Measurements from ENCODE around the gene CNOT9.

The CNOT9 gene

GRCh38 chr2:218623366-218623705 lies 54.7 kb downstream of the CNOT9 start:
- 80% methylated on average over 3 of the region's 3 CpGs for WGBS
- Histone ChIP-seq H2BK12ac (ENCODE audit: low read length in 2 of 2) (no peak overlapping the region), H2BK5ac (ENCODE audit: low read depth, low read length, poor library complexity, severe bottlenecking) (no peak overlapping the region), H4K8ac (ENCODE audit: low read length) (no peak overlapping the region), H3K27ac (ENCODE audit: low read length, poor library complexity, severe bottlenecking) (no peak overlapping the region), H3K4me3 (ENCODE audit: insufficient read depth in 1 of 2, low read depth in 1 of 2, low read length in 2 of 2) (no peak overlapping the region), H3K4me1 (ENCODE audit: control insufficient read depth, insufficient read depth, low read depth, low read length) (no peaks in the 10 kb centered on the region), H3K9me3 (ENCODE audit: control insufficient read depth, low read length) (no peaks in the 10 kb centered on the region), H2AK5ac (ENCODE audit: low read length, severe bottlenecking) (no peak overlapping the region), H2BK15ac (ENCODE audit: low read depth, poor library complexity, severe bottlenecking) (no peak overlapping the region), H3K79me1 (replicated peaks; ENCODE audit: low read length, poor library complexity, severe bottlenecking) (no peaks in the 10 kb centered on the region), H3K36me3 (ENCODE audit: control insufficient read depth in 1 of 2, insufficient read depth in 2 of 2, low read depth in 1 of 2, low read length in 2 of 2) (peaks cover 11 to 28% of the 10 kb centered on the region in 2 experiments), H3K23ac (ENCODE audit: low read length in 2 of 2) (no peak overlapping the region), H3K27me3 (ENCODE audit: control insufficient read depth in 1 of 2, insufficient read depth in 1 of 2, low read length in 2 of 2) (no peaks in the 10 kb centered on the region), H2AFZ (ENCODE audit: low read depth, low read length) (no peak overlapping the region), H3K14ac (ENCODE audit: low read length in 2 of 2) (no peak overlapping the region), H3K18ac (ENCODE audit: low read depth in 1 of 2, low read length in 2 of 2) (no peak overlapping the region), H4K91ac (ENCODE audit: low read length) (no peak overlapping the region), H3K9ac (ENCODE audit: low read length) (no peak overlapping the region), H2BK120ac (ENCODE audit: low read depth, low read length) (no peak overlapping the region), H3K4ac (ENCODE audit: low read depth in 1 of 2, low read length in 2 of 2) (no peak overlapping the region), H3K4me2 (ENCODE audit: low read length, poor library complexity, severe bottlenecking) (no peak overlapping the region)
- DNase-seq = no peak

DNA sequence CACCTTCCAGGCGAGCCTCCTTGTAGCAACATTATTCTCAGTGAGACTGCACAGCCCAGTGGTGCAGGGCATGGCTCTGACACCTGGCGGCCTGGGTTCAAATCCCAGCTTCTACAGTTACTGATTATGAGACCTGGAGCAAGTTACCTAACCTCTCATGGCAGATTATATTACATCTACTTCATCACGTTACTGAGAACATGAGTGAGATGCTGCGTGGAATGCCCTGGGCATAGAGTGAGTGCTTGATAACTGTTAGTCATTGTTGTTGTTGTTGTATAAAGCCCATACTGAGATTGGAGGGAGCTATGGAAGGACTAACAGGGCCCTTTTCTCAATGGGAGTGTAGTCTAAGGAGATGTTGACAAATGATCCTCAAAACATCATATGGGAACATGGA lies 57.7 kb downstream of the CNOT9 start:
- H3K23ac ChIP-seq (ENCODE audit: low read length in 2 of 2) = no peak overlapping the region
- no peak overlapping the region for H3K27ac ChIP-seq (ENCODE audit: low read length, poor library complexity, severe bottlenecking)
- no peak overlapping the region for H4K8ac ChIP-seq (ENCODE audit: low read length)
- no peak overlapping the region for H3K14ac ChIP-seq (ENCODE audit: low read length in 2 of 2)
- no peak overlapping the region for H3K18ac ChIP-seq (ENCODE audit: low read depth in 1 of 2, low read length in 2 of 2)
- no peak overlapping the region for H2BK12ac ChIP-seq (ENCODE audit: low read length in 2 of 2)
- no peaks in the 10 kb centered on the region for H3K79me1 ChIP-seq (replicated peaks; ENCODE audit: low read length, poor library complexity, severe bottlenecking)
- H4K91ac ChIP-seq (ENCODE audit: low read length) = no peak overlapping the region
- 95% methylated on average over 4 of the region's 4 CpGs for WGBS
- H2AK5ac ChIP-seq (ENCODE audit: low read length, severe bottlenecking) = no peak overlapping the region
- no peak overlapping the region for H3K4me2 ChIP-seq (ENCODE audit: low read length, poor library complexity, severe bottlenecking)
- H2BK120ac ChIP-seq (ENCODE audit: low read depth, low read length) = no peak overlapping the region
- no peak overlapping the region for H2AFZ ChIP-seq (ENCODE audit: low read depth, low read length)
- no peaks in the 10 kb centered on the region for H3K9me3 ChIP-seq (ENCODE audit: control insufficient read depth, low read length)
- H3K9ac ChIP-seq (ENCODE audit: low read length) = no peak overlapping the region
- no peaks in the 10 kb centered on the region for H3K27me3 ChIP-seq (ENCODE audit: control insufficient read depth in 1 of 2, insufficient read depth in 1 of 2, low read length in 2 of 2)
- peaks cover 13 to 26% of the 10 kb centered on the region in 2 experiments for H3K36me3 ChIP-seq (ENCODE audit: control insufficient read depth in 1 of 2, insufficient read depth in 2 of 2, low read depth in 1 of 2, low read length in 2 of 2)
- no peak overlapping the region for H3K4me3 ChIP-seq (ENCODE audit: insufficient read depth in 1 of 2, low read depth in 1 of 2, low read length in 2 of 2)
- no peak overlapping the region for H2BK5ac ChIP-seq (ENCODE audit: low read depth, low read length, poor library complexity, severe bottlenecking)
- no peaks in the 10 kb centered on the region for H3K4me1 ChIP-seq (ENCODE audit: control insufficient read depth, insufficient read depth, low read depth, low read length)
- no peak overlapping the region for H2BK15ac ChIP-seq (ENCODE audit: low read depth, poor library complexity, severe bottlenecking)
- no peak overlapping the region for H3K4ac ChIP-seq (ENCODE audit: low read depth in 1 of 2, low read length in 2 of 2)
- no peak for DNase-seq

GRCh38 chr2:218627939-218628338 lies 59.3 kb downstream of the CNOT9 start:
- Histone ChIP-seq H4K91ac (ENCODE audit: low read length) (no peak overlapping the region), H3K14ac (ENCODE audit: low read length in 2 of 2) (no peak overlapping the region), H3K9me3 (ENCODE audit: control insufficient read depth, low read length) (no peaks in the 10 kb centered on the region), H3K9ac (ENCODE audit: low read length) (no peak overlapping the region), H3K18ac (ENCODE audit: low read depth in 1 of 2, low read length in 2 of 2) (no peak overlapping the region), H3K27ac (ENCODE audit: low read length, poor library complexity, severe bottlenecking) (no peak overlapping the region), H3K4ac (ENCODE audit: low read depth in 1 of 2, low read length in 2 of 2) (no peak overlapping the region), H3K79me1 (replicated peaks; ENCODE audit: low read length, poor library complexity, severe bottlenecking) (no peaks in the 10 kb centered on the region), H3K36me3 (ENCODE audit: control insufficient read depth in 1 of 2, insufficient read depth in 2 of 2, low read depth in 1 of 2, low read length in 2 of 2) (peaks cover 13 to 28% of the 10 kb centered on the region in 2 experiments), H4K8ac (ENCODE audit: low read length) (no peak overlapping the region), H2BK5ac (ENCODE audit: low read depth, low read length, poor library complexity, severe bottlenecking) (no peak overlapping the region), H2BK12ac (ENCODE audit: low read length in 2 of 2) (no peak overlapping the region), H2AK5ac (ENCODE audit: low read length, severe bottlenecking) (no peak overlapping the region), H3K4me3 (ENCODE audit: insufficient read depth in 1 of 2, low read depth in 1 of 2, low read length in 2 of 2) (no peak overlapping the region), H3K27me3 (ENCODE audit: control insufficient read depth in 1 of 2, insufficient read depth in 1 of 2, low read length in 2 of 2) (no peaks in the 10 kb centered on the region), H3K4me2 (ENCODE audit: low read length, poor library complexity, severe bottlenecking) (no peak overlapping the region), H2AFZ (ENCODE audit: low read depth, low read length) (no peak overlapping the region), H2BK15ac (ENCODE audit: low read depth, poor library complexity, severe bottlenecking) (no peak overlapping the region), H3K4me1 (ENCODE audit: control insufficient read depth, insufficient read depth, low read depth, low read length) (no peaks in the 10 kb centered on the region), H2BK120ac (ENCODE audit: low read depth, low read length) (no peak overlapping the region), H3K23ac (ENCODE audit: low read length in 2 of 2) (no peak overlapping the region)
- WGBS = 97% methylated on average over 4 of the region's 4 CpGs
- DNase-seq = no peak

GRCh38 chr2:218631837-218632236 lies 63.2 kb downstream of the CNOT9 start:
- no peaks in the 10 kb centered on the region for H3K4me1 ChIP-seq (ENCODE audit: control insufficient read depth, insufficient read depth, low read depth, low read length)
- no peak for DNase-seq
- no peak overlapping the region for H2BK12ac ChIP-seq (ENCODE audit: low read length in 2 of 2)
- H3K18ac ChIP-seq (ENCODE audit: low read depth in 1 of 2, low read length in 2 of 2) = no peak overlapping the region
- no peak overlapping the region for H3K4me3 ChIP-seq (ENCODE audit: insufficient read depth in 1 of 2, low read depth in 1 of 2, low read length in 2 of 2)
- H2BK5ac ChIP-seq (ENCODE audit: low read depth, low read length, poor library complexity, severe bottlenecking) = no peak overlapping the region
- no peak overlapping the region for H3K14ac ChIP-seq (ENCODE audit: low read length in 2 of 2)
- no peak overlapping the region for H2AK5ac ChIP-seq (ENCODE audit: low read length, severe bottlenecking)
- H4K91ac ChIP-seq (ENCODE audit: low read length) = no peak overlapping the region
- peaks cover 42 to 59% of the 10 kb centered on the region in 2 experiments for H3K36me3 ChIP-seq (ENCODE audit: control insufficient read depth in 1 of 2, insufficient read depth in 2 of 2, low read depth in 1 of 2, low read length in 2 of 2)
- H4K8ac ChIP-seq (ENCODE audit: low read length) = no peak overlapping the region
- H3K4ac ChIP-seq (ENCODE audit: low read depth in 1 of 2, low read length in 2 of 2) = no peak overlapping the region
- H3K4me2 ChIP-seq (ENCODE audit: low read length, poor library complexity, severe bottlenecking) = no peak overlapping the region
- no peaks in the 10 kb centered on the region for H3K79me1 ChIP-seq (replicated peaks; ENCODE audit: low read length, poor library complexity, severe bottlenecking)
- no peak overlapping the region for H2AFZ ChIP-seq (ENCODE audit: low read depth, low read length)
- no peak overlapping the region for H3K9ac ChIP-seq (ENCODE audit: low read length)
- no peak overlapping the region for H2BK15ac ChIP-seq (ENCODE audit: low read depth, poor library complexity, severe bottlenecking)
- no peaks in the 10 kb centered on the region for H3K27me3 ChIP-seq (ENCODE audit: control insufficient read depth in 1 of 2, insufficient read depth in 1 of 2, low read length in 2 of 2)
- 80% methylated on average over 3 of the region's 4 CpGs for WGBS
- H3K23ac ChIP-seq (ENCODE audit: low read length in 2 of 2) = no peak overlapping the region
- no peaks in the 10 kb centered on the region for H3K9me3 ChIP-seq (ENCODE audit: control insufficient read depth, low read length)
- no peak overlapping the region for H3K27ac ChIP-seq (ENCODE audit: low read length, poor library complexity, severe bottlenecking)
- H2BK120ac ChIP-seq (ENCODE audit: low read depth, low read length) = no peak overlapping the region
